Cerebellar cortex (tissue), 1 donor: ENCODE results near the gene PIAS2.
"Not testable (repeated sequence)": the region's sequence is repeated elsewhere in the genome, so short reads cannot be mapped to it uniquely, and the experiment has no call there.

Experiments
- DNase-seq: peaks from one replicate; pipeline ENCODE4 v3.0.0-alpha.2; 2015; ENCODE audit warnings: low spot score

The PIAS2 gene

GRCh38 chr18:46832849-46833248 lies 84.5 kb downstream of the PIAS2 start:
- DNase-seq = no peak

GRCh38 chr18:46832422-46832821 lies 84.9 kb downstream of the PIAS2 start:
- not testable (repeated sequence) for DNase-seq

GRCh38 chr18:46831434-46831833 lies 85.9 kb downstream of the PIAS2 start:
- no peak for DNase-seq

GRCh38 chr18:46830633-46831032 lies 86.7 kb downstream of the PIAS2 start:
- no peak for DNase-seq

DNA sequence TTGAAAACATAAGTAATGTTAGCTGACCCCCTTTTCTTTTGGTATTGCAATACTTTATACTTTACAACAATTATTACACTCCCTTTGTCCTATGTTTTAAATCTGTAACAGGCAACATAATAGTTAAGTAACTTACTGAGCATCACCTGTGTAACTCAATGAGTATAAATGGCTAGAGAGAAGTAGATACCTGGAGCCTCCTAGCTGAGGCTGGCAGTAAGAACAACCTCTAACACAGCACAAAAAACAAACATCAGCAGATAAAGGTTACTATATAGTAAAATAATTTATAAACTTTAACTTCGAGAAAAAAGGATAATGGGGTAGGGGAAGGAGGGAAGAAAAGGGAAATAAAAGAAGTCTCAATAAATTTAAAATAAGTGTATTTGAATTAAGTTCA lies 87.4 kb downstream of the PIAS2 start:
- DNase-seq = no peak

DNA sequence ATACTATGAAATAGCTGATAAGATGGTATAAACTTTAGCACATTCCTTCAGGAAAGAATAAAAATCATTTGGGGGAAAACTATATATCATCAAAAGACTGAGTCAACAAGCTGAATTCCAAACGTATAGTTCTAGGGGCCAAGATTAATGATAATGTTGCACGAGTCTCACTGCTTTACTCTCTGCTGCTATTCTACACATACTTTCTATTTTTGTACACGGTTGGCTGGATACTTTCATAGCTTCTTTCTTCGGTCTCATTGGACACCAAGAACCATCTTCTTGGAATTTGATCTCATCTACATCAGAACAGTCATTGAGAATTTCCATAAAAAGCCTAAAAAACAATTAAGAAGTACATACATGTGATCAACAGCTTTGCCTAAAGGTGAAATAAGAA lies 87.8 kb downstream of the PIAS2 start:
- DNase-seq = no peak

- DNase-seq = no peak
Measured at GRCh38 chr18:46821856-46822711, 95.2 kb downstream of the PIAS2 start.

- DNase-seq = peak; percentile 59
Measured at GRCh38 chr18:46820863-46821262, 96.4 kb downstream of the PIAS2 start.

DNA sequence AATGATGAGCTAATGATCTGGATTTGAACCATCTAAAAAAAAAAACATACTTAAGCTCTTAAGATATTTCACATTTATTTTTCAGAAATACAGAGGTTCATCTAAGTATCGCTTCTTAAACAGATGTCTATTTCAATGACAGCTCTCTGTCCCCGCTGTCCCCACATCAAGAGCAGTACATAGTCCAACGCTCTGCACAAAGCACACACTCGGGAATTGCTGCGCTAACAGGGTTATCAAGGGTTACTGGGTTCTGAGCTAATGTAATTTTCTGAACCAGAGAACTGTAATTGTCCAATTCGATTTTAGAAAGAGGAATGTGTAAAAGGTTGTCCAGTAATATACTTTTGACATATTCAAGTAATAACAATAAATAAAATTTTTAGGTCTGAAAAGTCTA lies 101.6 kb downstream of the PIAS2 start:
- DNase-seq = no peak

GRCh38 chr18:46814399-46814798 lies 102.9 kb downstream of the PIAS2 start:
- no peak for DNase-seq

- DNase-seq = no peak
Measured at GRCh38 chr18:46812311-46812710, 105.0 kb downstream of the PIAS2 start.

- DNase-seq = no peak
Measured at GRCh38 chr18:46810481-46811000, 106.8 kb downstream of the PIAS2 start.

- no peak for DNase-seq
Measured at GRCh38 chr18:46809145-46809544, 108.2 kb downstream of the PIAS2 start.

DNA sequence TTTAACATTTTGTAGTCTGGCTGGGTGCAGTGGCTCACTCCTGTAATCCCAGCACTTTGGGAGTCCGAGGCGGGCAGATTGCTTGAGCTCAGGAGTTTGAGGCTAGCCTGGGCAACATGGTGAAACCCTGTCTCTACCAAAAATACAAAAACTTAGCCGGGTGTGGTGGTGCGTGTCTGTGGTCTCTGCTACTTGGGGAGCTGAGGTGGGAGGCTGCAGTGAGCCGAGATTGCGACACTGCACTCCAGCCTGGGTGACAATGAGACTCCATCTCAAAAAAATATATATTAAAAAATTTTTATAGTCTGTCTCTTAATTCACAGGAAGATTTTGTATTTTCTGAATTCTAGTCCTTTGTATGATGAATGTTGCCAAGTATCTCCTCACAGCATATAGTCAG lies 121.4 kb downstream of the PIAS2 start:
- DNase-seq = not testable (repeated sequence)

DNA sequence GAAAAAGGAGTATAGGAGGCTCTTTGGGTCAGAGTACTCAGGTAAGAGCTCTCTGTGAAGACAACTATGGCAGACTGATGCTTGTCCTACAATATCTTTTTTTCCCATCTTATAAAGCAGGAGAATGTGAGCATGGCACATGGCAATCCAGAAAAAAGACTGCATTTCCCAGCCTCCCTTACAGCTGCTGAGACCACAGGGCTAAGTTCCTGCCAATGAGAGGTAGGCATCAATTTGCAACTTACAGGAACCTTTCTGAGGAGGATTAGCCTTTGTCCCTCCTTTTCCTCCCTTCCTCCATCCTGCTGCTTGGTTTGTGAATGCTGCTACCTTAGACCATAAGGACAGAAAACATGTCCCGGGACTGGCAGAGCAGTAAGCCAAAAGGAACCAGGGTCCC lies 122.7 kb downstream of the PIAS2 start:
- no peak for DNase-seq

- DNase-seq = no peak
Measured at GRCh38 chr18:46793565-46793964, 123.7 kb downstream of the PIAS2 start.

GRCh38 chr18:46789088-46789487 lies 128.2 kb downstream of the PIAS2 start:
- DNase-seq = no peak

- no peak for DNase-seq
Measured at GRCh38 chr18:46787674-46788073, 129.6 kb downstream of the PIAS2 start.

GRCh38 chr18:46772357-46772756 lies 144.9 kb downstream of the PIAS2 start:
- peak; percentile 36 for DNase-seq

DNA sequence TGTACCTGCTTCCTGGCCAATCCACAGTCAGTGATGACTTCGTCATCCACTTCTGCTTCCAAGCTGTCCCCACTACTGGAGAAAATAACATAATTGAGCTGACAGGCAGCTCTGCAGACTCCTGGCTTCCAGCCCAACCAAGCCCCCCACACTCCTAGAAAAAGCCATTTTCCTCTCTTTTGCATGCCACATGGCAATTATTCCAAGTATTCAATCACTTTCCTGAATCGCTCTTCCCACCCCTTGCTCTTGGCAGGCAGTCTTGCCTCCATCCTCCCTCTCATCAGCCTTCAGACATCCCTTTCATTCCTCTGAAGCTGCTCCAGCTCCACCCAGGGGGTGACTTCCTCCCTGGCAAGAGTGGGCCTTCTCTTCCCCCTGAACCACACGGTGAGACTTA lies 146.2 kb downstream of the PIAS2 start:
- DNase-seq = peak; percentile 70

GRCh38 chr18:46770708-46771107 lies 146.6 kb downstream of the PIAS2 start:
- DNase-seq = no peak

GRCh38 chr18:46768166-46768921 lies 149.0 kb downstream of the PIAS2 start:
- no peak for DNase-seq

- no peak for DNase-seq
Measured at GRCh38 chr18:46767217-46767616, 150.1 kb downstream of the PIAS2 start.
